ENCODE measurements around the gene RREB1.

Gene RREB1

GRCh38 chr6:7243179-7243981 is 135.6 kb downstream of the RREB1 start:
- Histone ChIP-seq H3K4me3 (no peak overlapping the region), H3K27ac (peak overlapping the region in 1 of 2 donors; percentile 43)
- peak; percentile 83 for TF ChIP-seq CTCF (IDR thresholded peaks at IDR 0.05)
- no peak for DNase-seq (ENCODE audit: low spot score)

DNA sequence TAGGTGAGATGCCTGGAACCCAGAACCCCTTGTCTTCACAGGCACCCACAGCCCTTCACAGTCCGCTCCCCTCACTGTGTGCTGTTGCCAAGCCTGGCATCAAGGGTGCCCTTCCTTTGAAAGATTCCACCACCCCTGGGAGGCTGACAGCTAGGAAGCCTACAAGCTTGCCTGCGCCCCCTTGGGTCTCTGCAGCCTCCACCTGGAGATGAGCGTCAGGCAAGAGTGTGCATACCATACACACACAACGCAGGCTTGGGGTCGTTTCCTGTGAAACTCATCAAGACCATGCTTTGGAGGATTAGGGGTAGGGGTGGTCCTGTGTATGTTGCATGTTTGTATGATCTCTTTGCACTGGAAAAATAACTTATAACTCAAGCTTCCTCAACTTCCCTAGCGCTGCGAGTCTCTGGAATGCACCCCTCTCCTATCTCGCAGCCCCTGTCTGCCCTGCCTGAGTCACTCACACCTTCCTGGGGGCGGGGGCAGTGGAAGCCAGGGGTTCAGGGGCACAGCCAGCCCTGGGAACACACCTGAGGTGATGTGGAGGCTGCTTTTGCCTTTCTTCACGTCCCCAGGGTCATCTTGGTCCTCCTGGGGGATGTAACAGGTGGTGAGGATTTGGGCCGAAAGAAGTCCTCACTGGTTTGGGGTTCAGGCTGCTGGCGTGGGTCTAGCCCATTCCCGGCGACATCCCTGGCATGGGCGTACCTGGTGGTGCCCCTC is 138.1 kb downstream of the RREB1 start:
- Histone ChIP-seq H3K4me3 (no peak overlapping the region), H3K27ac (no peak overlapping the region)
- TF ChIP-seq CTCF (IDR thresholded peaks at IDR 0.05): no peak
- DNase-seq (ENCODE audit: low spot score): no peak

DNA sequence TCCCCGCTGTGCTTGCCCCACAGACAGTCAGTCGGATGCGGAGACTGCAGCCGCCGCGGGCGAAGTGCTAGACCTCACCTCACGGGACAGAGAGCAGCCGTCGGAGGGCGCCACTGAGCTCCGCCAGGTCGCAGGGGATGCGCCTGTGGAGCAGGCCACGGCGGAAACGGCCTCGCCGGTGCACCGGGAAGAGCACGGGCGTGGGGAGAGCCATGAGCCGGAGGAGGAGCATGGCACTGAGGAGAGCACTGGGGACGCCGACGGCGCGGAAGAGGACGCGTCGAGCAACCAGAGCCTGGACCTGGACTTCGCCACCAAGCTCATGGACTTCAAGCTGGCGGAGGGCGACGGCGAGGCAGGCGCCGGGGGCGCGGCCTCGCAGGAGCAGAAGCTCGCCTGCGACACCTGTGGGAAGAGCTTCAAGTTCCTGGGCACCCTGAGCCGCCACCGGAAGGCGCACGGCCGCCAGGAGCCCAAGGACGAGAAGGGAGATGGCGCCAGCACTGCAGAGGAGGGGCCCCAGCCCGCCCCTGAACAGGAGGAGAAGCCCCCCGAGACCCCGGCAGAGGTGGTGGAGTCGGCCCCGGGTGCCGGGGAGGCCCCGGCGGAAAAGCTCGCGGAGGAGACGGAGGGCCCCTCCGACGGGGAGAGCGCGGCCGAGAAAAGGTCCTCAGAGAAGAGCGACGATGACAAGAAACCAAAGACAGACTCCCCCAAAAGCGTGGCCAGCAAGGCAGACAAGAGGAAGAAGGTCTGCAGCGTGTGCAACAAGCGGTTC is 138.8 kb downstream of the RREB1 start:
- DNase-seq (ENCODE audit: low spot score): no peak
- TF ChIP-seq CTCF (IDR thresholded peaks at IDR 0.05): no peak
- no peak overlapping the region for H3K27ac ChIP-seq
- no peak overlapping the region for H3K4me3 ChIP-seq

- no peak for TF ChIP-seq CTCF (IDR thresholded peaks at IDR 0.05)
- Histone ChIP-seq H3K27ac (no peak overlapping the region), H3K4me3 (no peak overlapping the region)
- DNase-seq (ENCODE audit: low spot score): no peak
Measured at GRCh38 chr6:7247179-7247456, 139.4 kb downstream of the RREB1 start.

DNA sequence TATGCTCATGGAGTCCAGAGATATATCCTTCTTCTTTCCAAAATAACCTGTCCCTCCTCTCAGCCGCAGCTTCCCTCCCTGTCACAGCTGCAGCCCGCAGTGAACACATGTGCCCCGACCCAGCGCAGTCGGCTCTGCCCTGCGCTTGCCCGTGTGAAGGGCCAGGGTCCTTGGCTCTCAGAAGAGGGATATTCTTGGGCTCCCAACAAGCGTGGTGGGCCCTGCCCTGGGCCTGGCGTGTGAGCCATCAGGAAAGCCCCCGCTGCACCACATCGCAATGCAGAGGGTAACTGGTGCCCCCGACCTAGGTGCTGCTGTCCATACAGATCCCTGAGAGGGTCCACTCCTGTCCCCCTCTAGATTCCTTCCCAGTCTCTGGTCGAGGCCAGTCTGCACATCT is 140.1 kb downstream of the RREB1 start:
- TF ChIP-seq CTCF (IDR thresholded peaks at IDR 0.05): no peak
- Histone ChIP-seq H3K4me3 (no peak overlapping the region), H3K27ac (no peak overlapping the region)
- DNase-seq (ENCODE audit: low spot score): no peak

GRCh38 chr6:7249391-7249790 is 141.6 kb downstream of the RREB1 start:
- H3K27ac ChIP-seq: no peak overlapping the region
- no peak for DNase-seq (ENCODE audit: low spot score)
- no peak for TF ChIP-seq CTCF (IDR thresholded peaks at IDR 0.05)
- H3K4me3 ChIP-seq: no peak overlapping the region
